Measurements from ENCODE around the gene SSH2.
A peak's percentile ranks its signal among the peaks of the same experiment; 100 is the strongest.
"Not testable (repeated sequence)": the region's sequence is repeated elsewhere in the genome, so short reads cannot be mapped to it uniquely, and the experiment has no call there.

SSH2 gene

GRCh38 chr17:29874931-29875596, 55.0 kb downstream of the SSH2 start:
- peak in 1 of 2 experiments; percentile 52 for DNase-seq
- no peak for TF ChIP-seq GATA1 (IDR thresholded peaks at IDR 0.05; ENCODE audit: low read depth, low read length)
- no peak for TF ChIP-seq POLR2A (IDR thresholded peaks at IDR 0.05; ENCODE audit: low read length)

- not testable (repeated sequence) for DNase-seq
Measured at GRCh38 chr17:29874358-29874757, 55.7 kb downstream of the SSH2 start.

DNA sequence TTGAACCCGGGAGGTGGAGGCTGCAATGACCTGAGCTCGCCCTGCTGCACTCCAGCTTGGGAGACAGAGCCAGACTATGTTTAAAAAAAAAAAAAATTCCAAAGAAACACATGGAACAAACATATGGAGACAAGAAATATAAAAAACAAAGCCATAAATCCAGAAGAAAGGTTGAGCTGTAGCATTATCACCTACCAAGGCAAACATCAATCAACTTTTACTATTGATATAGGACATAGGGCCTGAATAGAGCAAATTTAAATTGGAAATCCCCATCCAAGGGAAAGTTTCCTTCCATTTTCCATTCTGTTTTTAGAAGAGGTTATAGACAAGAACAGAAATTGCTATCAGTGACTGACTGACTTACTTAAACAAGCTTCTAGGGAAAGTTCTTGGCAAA, 56.6 kb downstream of the SSH2 start:
- no peak for DNase-seq
- no peak for TF ChIP-seq GATA1 (IDR thresholded peaks at IDR 0.05; ENCODE audit: low read depth, low read length)
- no peak for TF ChIP-seq POLR2A (IDR thresholded peaks at IDR 0.05; ENCODE audit: low read length)

- no peak for DNase-seq
- no peak for TF ChIP-seq GATA1 (IDR thresholded peaks at IDR 0.05; ENCODE audit: low read depth, low read length)
- no peak for TF ChIP-seq POLR2A (IDR thresholded peaks at IDR 0.05; ENCODE audit: low read length)
Measured at GRCh38 chr17:29870836-29871465, 59.1 kb downstream of the SSH2 start.

GRCh38 chr17:29867643-29868181, 62.3 kb downstream of the SSH2 start:
- peak; percentile 2 to 11 for DNase-seq
- TF ChIP-seq GATA1 (IDR thresholded peaks at IDR 0.05; ENCODE audit: low read depth, low read length) (no peak), POLR2A (IDR thresholded peaks at IDR 0.05; ENCODE audit: low read length) (no peak)

DNA sequence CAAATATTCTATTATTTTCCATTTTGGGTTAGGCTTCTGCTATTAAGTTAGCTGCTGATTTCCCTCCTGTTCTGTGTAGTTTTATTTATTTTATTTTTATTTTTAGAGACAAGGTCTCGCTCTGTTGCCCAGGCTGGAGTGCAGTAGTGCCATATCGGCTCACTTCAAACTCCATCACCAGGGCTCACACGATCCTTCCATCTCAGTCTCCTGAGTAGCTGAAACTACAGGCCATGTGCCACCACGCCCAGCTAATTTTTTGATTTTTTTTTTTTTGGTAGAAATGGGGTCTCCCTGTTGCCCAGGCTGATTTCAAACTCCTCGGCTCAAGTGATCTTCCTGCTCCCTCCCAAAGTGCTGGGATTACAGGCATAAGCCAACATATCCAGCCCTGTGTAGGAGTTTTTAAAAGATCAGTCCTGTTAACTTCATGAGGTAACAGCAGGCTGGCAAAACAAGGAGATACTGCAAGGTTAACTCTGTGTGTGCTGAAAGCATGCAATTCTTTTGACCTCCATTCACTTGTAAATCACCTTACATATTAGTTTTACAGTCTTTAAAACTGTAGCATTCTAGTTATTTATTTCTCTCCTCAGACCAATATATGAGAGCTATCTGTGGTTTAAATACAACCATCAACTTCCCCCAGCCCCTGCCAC, 63.2 kb downstream of the SSH2 start:
- no peak for DNase-seq
- TF ChIP-seq GATA1 (IDR thresholded peaks at IDR 0.05; ENCODE audit: low read depth, low read length): no peak
- TF ChIP-seq POLR2A (IDR thresholded peaks at IDR 0.05; ENCODE audit: low read length): no peak

GRCh38 chr17:29864615-29865014, 65.4 kb downstream of the SSH2 start:
- no peak for DNase-seq

GRCh38 chr17:29864123-29864522, 65.9 kb downstream of the SSH2 start:
- DNase-seq: not testable (repeated sequence)

More at GRCh38 chr17:29864615-29865014, 65.4 kb downstream of the SSH2 start:
- TF ChIP-seq POLR2A (IDR thresholded peaks at IDR 0.05; ENCODE audit: low read length) (no peak), GATA1 (IDR thresholded peaks at IDR 0.05; ENCODE audit: low read depth, low read length) (no peak)

- no peak for TF ChIP-seq POLR2A (IDR thresholded peaks at IDR 0.05; ENCODE audit: low read length)
- TF ChIP-seq GATA1 (IDR thresholded peaks at IDR 0.05; ENCODE audit: low read depth, low read length): no peak
- DNase-seq: no peak
Measured at GRCh38 chr17:29862951-29863350, 67.1 kb downstream of the SSH2 start.

DNA sequence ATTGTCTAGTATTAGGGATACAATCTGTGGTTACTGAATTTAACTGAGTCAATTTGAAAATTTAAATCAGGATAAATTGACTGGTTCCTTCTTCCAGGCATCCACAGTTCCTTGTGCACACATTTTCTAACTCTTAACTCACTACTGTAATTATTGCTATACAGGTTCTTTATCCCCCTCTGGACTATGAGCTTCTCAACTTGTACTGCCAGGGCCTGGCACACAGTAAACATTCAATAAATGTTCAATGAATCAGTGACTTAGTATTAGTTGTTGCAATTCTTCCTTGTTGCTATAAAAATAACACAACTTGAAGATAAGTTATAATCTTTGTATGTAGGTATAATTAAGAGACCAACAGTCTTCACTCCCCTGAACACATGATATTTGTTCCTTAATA, 67.9 kb downstream of the SSH2 start:
- no peak for TF ChIP-seq GATA1 (IDR thresholded peaks at IDR 0.05; ENCODE audit: low read depth, low read length)
- TF ChIP-seq POLR2A (IDR thresholded peaks at IDR 0.05; ENCODE audit: low read length): no peak

GRCh38 chr17:29859445-29859844, 70.6 kb downstream of the SSH2 start:
- DNase-seq: not testable (repeated sequence)

More for the DNA sequence above, 67.9 kb downstream of the SSH2 start:
- DNase-seq: no peak

GRCh38 chr17:29857823-29858222, 72.2 kb downstream of the SSH2 start:
- TF ChIP-seq GATA1 (IDR thresholded peaks at IDR 0.05; ENCODE audit: low read depth, low read length): no peak
- TF ChIP-seq POLR2A (IDR thresholded peaks at IDR 0.05; ENCODE audit: low read length): no peak

GRCh38 chr17:29857105-29857504, 72.9 kb downstream of the SSH2 start:
- DNase-seq: not testable (repeated sequence)

More at GRCh38 chr17:29857823-29858222, 72.2 kb downstream of the SSH2 start:
- no peak for DNase-seq

DNA sequence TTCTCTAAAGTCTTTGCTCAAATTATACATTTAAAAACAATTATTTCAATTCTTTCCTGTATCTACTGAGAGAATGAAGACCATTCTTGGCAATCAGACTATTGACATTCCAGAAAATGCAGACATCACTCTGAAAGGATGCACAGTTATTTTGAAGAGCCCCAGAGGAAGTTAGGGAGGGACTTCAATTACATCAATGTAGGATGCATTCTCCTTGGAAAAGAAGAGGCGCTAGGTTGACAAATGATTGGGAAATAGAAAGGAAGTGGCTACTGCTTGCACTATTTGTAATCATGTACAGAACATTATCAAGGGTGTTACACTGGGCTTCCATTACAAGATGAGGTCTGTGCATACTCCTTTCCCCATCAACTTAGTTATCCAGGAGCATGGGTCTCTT, 74.3 kb downstream of the SSH2 start:
- no peak for DNase-seq
- no peak for TF ChIP-seq POLR2A (IDR thresholded peaks at IDR 0.05; ENCODE audit: low read length)
- TF ChIP-seq GATA1 (IDR thresholded peaks at IDR 0.05; ENCODE audit: low read depth, low read length): no peak

DNA sequence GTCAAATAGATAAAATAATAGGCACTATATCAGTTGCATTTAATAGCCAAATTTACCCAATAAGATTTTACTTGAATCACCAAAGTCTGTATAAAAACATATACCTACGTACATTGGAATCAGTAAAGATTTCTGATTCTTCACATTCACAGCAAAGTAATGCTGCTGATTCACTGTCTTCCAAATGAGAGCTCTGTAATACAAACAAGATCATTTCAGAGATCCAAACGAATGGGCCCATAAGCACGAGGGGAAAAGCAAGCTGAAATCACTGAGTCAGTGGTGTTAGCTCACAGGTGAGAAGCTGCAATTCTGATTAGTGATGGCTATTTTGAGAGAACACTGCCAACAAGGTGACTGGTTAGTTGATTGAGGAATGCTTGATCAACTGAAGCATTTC, 81.3 kb downstream of the SSH2 start:
- TF ChIP-seq POLR2A (IDR thresholded peaks at IDR 0.05; ENCODE audit: low read length): no peak
- TF ChIP-seq GATA1 (IDR thresholded peaks at IDR 0.05; ENCODE audit: low read depth, low read length): no peak
- DNase-seq: no peak
